ENCODE data around the gene ITPK1. TPM values are rescaled to one million over a fixed set of nuclear protein-coding genes. Genes with fewer than 3 reads are reported as not detected.

Gene ITPK1
- total RNA-seq, 4 donors from 2014 or later, result 37.5 to 47.5 (median 41.4) TPM

- no peak overlapping the region for H3K4me3 ChIP-seq (ENCODE audit: low read depth, poor library complexity, severe bottlenecking)
- WGBS, 2 donors, result 94 to 96% methylated on average over 5 of the region's 5 CpGs
- intact Hi-C loops (cut with DNase I; ENCODE audit: low total_unique reads), result no loop called here
- no peak for DNase-seq (ENCODE audit: low spot score in 2 of 2)
- TF ChIP-seq POLR2A (IDR thresholded peaks at IDR 0.05) (no peak), CTCF (IDR thresholded peaks at IDR 0.05) (no peak)
Observed at GRCh38 chr14:93056166-93056839, 59.4 kb downstream of the ITPK1 start.

- no peak for TF ChIP-seq POLR2A (IDR thresholded peaks at IDR 0.05)
- TF ChIP-seq CTCF (IDR thresholded peaks at IDR 0.05), result no peak
- intact Hi-C loops (cut with DNase I; ENCODE audit: low total_unique reads), result no loop called here
- no peak for DNase-seq (ENCODE audit: low spot score in 2 of 2)
- no peak overlapping the region for H3K4me3 ChIP-seq (ENCODE audit: low read depth, poor library complexity, severe bottlenecking)
- 93 to 96% methylated on average over 9 of the region's 9 CpGs for WGBS, 2 donors
Observed at GRCh38 chr14:93055651-93056115, 60.0 kb downstream of the ITPK1 start.

- WGBS, 2 donors, result 94 to 96% methylated on average over 7 of the region's 7 CpGs
- intact Hi-C loops (cut with DNase I; ENCODE audit: low total_unique reads), result no loop called here
- no peak for TF ChIP-seq CTCF (IDR thresholded peaks at IDR 0.05)
- no peak for TF ChIP-seq POLR2A (IDR thresholded peaks at IDR 0.05)
- no peak overlapping the region for H3K4me3 ChIP-seq (ENCODE audit: low read depth, poor library complexity, severe bottlenecking)
- DNase-seq (ENCODE audit: low spot score in 2 of 2), result no peak
Observed at GRCh38 chr14:93054876-93055275, 60.8 kb downstream of the ITPK1 start.

- TF ChIP-seq CTCF (IDR thresholded peaks at IDR 0.05) (no peak), POLR2A (IDR thresholded peaks at IDR 0.05) (no peak)
- WGBS, 2 donors, result 76 to 91% methylated on average over 6 of the region's 6 CpGs
- no peak overlapping the region for H3K4me3 ChIP-seq (ENCODE audit: low read depth, poor library complexity, severe bottlenecking)
- no peak for DNase-seq (ENCODE audit: low spot score in 2 of 2)
- intact Hi-C loops (cut with DNase I; ENCODE audit: low total_unique reads), result no loop called here
Observed at GRCh38 chr14:93054006-93054405, 61.7 kb downstream of the ITPK1 start.

- intact Hi-C loops (cut with DNase I; ENCODE audit: low total_unique reads), result no loop called here
- WGBS, 2 donors, result 96 to 98% methylated on average over 9 of the region's 9 CpGs
- no peak for DNase-seq (ENCODE audit: low spot score in 2 of 2)
Observed at GRCh38 chr14:93051600-93052546, 63.9 kb downstream of the ITPK1 start.

More at GRCh38 chr14:93051600-93052546, 63.9 kb downstream of the ITPK1 start:
- TF ChIP-seq CTCF (IDR thresholded peaks at IDR 0.05), result no peak
- no peak for TF ChIP-seq POLR2A (IDR thresholded peaks at IDR 0.05)
- H3K4me3 ChIP-seq (ENCODE audit: low read depth, poor library complexity, severe bottlenecking), result no peak overlapping the region
